GM19455 (cell line): ENCODE data around the gene NDUFB3.
"Not testable (repeated sequence)": the region's sequence is repeated elsewhere in the genome, so short reads cannot be mapped to it uniquely, and the experiment has no call there.

Experiments
- ATAC-seq: cut with Tn5 transposase; IDR thresholded peaks from one replicate; pipeline ENCODE4 v1.9.1; 2021; ENCODE audit not compliant: unreplicated experiment

Gene NDUFB3

DNA sequence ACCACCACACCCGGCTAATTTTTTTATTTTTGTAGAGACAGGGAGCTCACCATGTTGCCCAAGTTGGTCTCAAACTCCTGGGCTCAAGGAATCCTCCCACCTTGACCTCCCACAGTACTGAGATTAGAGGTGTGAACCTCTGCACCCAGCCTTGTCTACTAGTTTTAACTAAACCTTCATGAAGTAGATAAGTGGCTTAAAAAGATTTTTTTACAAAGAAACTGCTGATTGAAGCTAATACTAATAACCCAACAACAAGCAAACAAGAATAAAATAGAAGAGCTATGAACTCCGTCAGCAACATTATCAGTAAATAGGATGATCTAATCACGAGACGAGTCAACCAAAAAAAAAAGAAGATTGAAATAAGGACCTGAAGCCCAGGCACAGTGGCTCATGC is 18.8 kb downstream of the NDUFB3 start:
- ATAC-seq = no peak

DNA sequence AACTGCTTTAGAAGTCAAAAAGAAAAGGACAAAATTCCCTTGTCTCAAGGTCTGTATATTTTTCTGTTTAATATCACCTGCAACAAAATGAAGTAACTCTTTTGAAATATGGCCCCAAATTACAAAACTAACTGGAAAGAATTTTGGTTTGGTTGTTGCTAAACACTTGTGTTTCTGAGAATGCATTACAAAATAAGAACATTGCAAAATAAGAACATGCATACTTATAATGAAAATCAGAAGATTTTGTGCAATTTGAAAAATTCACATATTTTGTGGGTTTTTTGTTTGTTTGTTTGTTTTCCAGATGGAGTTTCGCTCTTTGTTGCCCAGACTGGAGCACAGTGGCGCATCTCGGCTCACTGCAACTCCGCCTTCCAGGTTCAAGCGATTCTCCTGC is 21.8 kb downstream of the NDUFB3 start:
- no peak for ATAC-seq

- no peak for ATAC-seq
These were observed 28.7 kb downstream of the NDUFB3 start for GRCh38 chr2:201100497-201100896.

DNA sequence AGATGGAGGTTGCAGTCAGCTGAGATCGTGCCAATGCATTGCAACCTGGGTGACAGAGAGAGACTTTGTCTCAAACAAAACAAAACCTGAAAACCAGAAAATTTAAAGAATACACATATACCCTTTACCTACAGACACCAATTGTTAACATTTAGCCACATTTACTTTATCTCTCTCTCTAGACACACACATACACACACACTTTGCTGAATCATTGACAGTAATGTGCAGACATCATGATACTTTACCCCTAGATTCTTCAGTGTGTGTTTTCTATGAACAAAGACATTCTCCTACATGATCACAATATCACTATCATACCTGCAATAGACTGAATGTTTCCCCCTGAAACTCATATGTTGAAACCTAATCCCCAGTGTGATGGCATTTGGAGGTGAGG is 34.0 kb downstream of the NDUFB3 start:
- no peak for ATAC-seq

DNA sequence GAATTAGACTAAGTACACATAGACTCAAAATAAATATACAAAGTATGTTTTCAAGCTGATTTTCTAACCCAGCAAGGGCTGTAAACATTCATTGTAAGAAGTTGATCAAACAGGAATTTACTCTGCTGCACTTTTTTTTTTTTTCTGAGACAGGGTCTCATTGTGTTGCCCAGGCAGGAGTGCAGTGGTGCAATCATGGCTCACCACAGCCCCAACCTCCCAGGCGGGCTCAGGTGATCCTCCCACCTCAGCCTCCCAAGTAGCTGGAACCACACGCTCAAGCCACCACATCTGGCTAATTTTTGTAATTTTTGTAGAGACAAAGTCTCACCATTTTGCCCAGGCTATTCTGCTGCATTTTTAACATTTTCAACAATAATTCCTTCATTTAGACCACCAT is 35.8 kb downstream of the NDUFB3 start:
- no peak for ATAC-seq

DNA sequence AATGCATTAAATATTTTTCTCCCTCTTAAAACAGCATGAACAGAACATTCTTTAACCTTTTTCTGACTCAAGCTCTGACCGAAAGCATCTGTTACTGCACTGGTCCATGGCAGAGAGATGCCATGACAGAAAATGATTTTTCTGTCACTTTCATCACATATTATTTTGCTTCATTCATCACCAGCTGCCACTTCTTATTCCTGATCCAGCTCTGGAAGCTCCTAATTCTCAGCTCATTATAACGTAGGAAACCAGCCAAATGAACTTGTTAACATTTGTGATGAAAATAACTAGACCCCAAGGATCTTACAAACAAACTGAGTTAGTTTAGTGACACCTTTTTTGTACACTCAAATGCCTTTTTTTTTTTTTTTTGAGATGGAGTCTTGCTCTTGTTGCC is 36.5 kb downstream of the NDUFB3 start:
- no peak for ATAC-seq

DNA sequence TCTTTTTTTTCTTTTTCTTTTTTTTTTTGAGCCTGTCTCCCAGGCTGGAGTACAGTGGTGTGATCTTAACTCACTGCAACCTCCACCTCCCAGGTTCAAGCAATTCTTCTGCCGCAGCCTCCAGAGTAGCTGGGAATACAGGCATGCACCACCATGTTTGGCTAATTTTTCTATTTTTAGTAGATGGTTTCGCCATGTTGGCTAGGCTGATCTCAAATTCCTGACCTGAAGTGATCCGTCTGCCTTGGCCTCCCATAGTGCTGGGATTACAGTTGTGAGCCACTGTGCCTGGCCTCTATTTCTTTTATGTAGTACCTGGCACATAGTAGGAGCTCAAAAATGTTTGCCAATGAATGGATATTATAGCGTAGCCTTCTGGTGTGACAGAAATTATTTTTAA is 37.4 kb downstream of the NDUFB3 start:
- no peak for ATAC-seq

GRCh38 chr2:201110615-201111014 is 38.8 kb downstream of the NDUFB3 start:
- no peak for ATAC-seq

GRCh38 chr2:201111096-201111495 is 39.3 kb downstream of the NDUFB3 start:
- ATAC-seq = no peak

DNA sequence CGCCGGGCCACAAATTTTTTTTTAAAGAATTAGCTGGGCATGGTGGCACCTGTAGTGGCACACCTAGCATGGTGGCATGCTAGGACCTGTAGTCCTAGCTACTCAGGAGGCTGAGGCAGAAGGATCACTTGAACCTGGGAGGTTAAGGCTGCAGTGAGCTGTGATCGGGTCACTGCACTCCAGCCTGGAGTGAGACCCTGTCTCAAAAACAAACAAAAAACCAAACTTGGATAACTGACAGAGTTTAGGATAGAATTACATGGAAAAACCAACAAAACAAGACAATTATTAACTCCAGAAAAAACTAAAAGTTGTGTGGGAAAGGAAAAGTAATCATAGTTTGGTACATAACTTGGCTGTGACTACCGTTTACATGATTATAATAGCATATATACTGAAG is 42.5 kb downstream of the NDUFB3 start:
- no peak for ATAC-seq

DNA sequence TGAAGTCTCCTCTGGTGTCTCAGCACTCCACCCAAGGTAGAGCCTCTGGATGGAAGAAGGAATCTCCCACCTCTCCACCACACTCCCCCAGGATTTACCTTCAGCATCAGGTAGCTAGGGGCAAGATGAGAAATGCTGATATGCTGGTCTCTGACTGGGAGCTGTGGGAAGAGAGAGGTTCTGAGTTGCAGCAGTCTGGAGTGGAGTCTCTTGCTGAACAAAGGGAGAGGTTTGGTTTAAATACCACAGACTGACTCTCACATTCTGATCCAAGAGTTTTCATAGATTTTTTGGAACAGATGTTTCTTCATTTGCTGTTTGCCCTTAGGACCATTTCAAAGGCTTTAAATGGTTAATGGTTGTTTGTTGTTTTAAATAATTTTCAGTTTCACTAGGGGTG is 43.0 kb downstream of the NDUFB3 start:
- ATAC-seq = no peak

- peak; percentile 36 for ATAC-seq
These were observed 44.5 kb downstream of the NDUFB3 start, which contains the start of gene CFLAR for GRCh38 chr2:201116115-201116958. Gene CFLAR, plus strand, starts transcription at chr2:201116164. Its CDS starts 13,702 bp downstream, at chr2:201129866.

GRCh38 chr2:201116959-201117734 is 45.3 kb downstream of the NDUFB3 start:
- no peak for ATAC-seq

DNA sequence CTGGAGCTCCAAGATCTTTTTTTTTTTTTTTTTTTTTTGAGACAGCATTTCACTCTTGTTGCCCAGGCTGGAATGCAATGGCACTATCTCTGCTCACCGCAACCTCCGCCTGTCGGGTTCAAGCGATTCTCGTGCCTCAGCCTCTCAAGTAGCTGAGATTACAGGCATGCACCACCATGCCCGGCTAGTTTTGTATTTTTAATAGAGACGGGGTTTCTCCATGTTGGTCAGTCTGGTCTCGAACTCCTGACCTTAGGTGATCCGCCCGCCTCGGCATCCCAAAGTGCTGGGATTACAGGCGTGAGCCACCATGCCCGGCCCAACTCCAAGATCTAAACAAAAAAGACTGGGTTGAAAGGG is 45.9 kb downstream of the NDUFB3 start:
- ATAC-seq = not testable (repeated sequence)

- peak; percentile 42 for ATAC-seq
These were observed 46.5 kb downstream of the NDUFB3 start for GRCh38 chr2:201118121-201118960.

GRCh38 chr2:201118961-201119854 is 47.4 kb downstream of the NDUFB3 start:
- ATAC-seq = no peak

- no peak for ATAC-seq
These were observed 50.5 kb downstream of the NDUFB3 start for GRCh38 chr2:201122276-201122675.

GRCh38 chr2:201126308-201127151 is 54.7 kb downstream of the NDUFB3 start:
- ATAC-seq = no peak

DNA sequence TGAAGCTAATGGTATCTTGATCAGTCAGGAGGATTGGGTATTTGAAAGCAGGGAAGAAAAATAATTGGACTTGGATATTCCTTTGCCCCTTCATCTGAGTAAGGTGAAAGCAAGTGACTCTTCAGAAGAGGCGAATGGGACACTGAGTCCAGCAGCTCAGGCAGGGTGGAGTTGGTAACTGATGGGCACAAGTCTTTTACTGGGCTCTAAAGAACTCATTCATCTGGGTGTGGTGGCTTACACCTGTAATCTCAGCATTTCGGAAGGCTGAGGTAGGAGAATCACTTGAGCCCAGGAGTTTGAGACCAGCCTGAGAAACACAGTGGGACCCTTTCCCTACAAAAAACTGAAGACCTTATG is 55.3 kb downstream of the NDUFB3 start:
- no peak for ATAC-seq

DNA sequence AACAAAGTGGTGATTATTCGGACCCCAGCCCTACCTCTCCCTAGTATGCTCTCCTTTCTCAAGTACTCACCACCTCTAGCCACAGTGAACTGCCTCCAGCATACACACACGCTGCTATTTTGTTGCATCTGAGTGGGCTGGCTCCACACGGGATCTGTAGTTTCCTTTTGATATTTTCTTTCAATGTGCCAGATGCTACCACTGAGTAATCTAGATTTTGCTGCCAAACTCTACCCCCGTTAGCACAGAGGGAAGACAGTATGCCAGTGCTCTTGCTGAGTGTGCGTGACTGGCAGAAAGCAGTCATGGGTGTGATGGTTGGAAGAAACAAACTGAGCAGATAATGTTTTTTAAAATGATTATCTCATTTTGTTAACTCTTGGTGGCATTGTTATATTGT is 55.8 kb downstream of the NDUFB3 start:
- ATAC-seq = no peak
